ENCODE data around the gene CHST11. TPM values are rescaled to one million over a fixed set of nuclear protein-coding genes. Genes with fewer than 3 reads are reported as not detected.

Gene CHST11
- total RNA-seq, 1 donor from 2014 or later: 11.4 TPM

DNA sequence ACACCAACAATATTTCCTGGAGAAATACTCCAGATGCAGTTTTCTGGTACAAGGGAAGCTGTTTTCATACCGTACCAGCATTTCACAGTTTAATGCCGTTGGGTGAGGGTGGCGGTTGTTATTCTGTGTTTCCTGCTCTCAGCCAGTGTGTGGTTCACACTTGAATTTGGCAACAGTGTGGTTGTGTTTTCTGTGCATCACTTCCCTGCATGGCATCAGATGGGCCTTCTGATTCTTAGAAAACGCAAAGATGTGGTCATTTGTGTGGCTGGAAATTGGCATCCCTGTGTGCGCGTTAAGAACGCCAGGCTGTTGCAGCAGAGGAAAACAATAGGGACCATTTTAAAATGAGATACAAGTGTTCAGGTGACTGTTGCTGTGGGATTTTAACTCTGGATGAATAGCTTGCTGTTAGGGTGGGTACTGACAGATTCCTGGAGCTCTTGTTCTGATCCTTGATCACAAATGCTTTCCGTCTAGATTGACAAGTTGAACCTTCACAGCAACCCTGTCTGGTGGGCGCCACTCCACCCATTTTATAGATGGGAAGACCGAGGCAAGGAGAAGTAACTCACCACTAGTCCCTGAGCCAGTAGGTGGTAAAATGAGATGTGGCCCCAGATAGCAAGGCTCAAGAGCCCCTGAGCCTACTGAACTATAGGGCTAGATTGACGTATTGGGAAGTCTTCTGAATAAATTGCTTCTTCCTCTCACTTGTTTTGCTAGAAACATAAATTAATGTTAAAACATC is 231.2 kb downstream of the CHST11 start:
- no peaks in the 10 kb centered on the region for H3K27me3 Mint-ChIP-seq

DNA sequence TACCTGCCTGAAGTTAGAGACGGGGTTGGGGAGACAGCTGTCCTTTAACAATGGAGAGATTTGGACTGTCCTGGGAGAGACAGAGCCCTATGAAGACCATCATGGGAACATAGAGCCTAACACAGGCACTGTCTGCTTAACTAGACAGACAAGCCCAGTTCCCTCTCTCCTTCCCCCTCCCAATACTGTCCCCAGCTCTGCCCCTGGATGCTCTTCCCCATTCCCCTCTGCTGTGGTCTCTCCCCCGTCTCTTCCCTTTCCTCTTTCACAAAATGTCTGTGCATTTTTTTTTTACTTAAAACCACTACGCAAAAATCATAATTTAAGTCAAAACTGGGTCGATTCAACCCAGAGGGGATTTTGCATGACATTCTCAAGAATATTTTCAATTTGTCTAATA is 232.9 kb downstream of the CHST11 start:
- Mint-ChIP-seq H3K36me3 (ENCODE audit: insufficient read depth) (peaks cover 4% of the 10 kb centered on the region), H3K27me3 (peaks cover 4% of the 10 kb centered on the region), H3K27ac (no peak overlapping the region), H3K4me1 (ENCODE audit: low read depth) (no peaks in the 10 kb centered on the region), H3K9me3 (ENCODE audit: low read depth) (peaks cover 5% of the 10 kb centered on the region), H3K4me3 (ENCODE audit: low read depth) (no peak overlapping the region)
- no peak for DNase-seq (ENCODE audit: low spot score, unreplicated experiment)
- TF ChIP-seq, protein P1, sequence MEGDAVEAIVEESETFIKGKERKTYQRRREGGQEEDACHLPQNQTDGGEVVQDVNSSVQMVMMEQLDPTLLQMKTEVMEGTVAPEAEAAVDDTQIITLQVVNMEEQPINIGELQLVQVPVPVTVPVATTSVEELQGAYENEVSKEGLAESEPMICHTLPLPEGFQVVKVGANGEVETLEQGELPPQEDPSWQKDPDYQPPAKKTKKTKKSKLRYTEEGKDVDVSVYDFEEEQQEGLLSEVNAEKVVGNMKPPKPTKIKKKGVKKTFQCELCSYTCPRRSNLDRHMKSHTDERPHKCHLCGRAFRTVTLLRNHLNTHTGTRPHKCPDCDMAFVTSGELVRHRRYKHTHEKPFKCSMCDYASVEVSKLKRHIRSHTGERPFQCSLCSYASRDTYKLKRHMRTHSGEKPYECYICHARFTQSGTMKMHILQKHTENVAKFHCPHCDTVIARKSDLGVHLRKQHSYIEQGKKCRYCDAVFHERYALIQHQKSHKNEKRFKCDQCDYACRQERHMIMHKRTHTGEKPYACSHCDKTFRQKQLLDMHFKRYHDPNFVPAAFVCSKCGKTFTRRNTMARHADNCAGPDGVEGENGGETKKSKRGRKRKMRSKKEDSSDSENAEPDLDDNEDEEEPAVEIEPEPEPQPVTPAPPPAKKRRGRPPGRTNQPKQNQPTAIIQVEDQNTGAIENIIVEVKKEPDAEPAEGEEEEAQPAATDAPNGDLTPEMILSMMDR (IDR thresholded peaks at IDR 0.05; ENCODE audit: unreplicated experiment): no peak

More for the DNA sequence above, 231.2 kb downstream of the CHST11 start:
- Mint-ChIP-seq H3K4me1 (ENCODE audit: low read depth) (no peaks in the 10 kb centered on the region), H3K36me3 (ENCODE audit: insufficient read depth) (peaks cover 2% of the 10 kb centered on the region), H3K4me3 (ENCODE audit: low read depth) (no peak overlapping the region), H3K27ac (no peak overlapping the region), H3K9me3 (ENCODE audit: low read depth) (peaks cover 2% of the 10 kb centered on the region)
- TF ChIP-seq, protein P1 (IDR thresholded peaks at IDR 0.05; ENCODE audit: unreplicated experiment): no peak
- DNase-seq (ENCODE audit: low spot score, unreplicated experiment): no peak

DNA sequence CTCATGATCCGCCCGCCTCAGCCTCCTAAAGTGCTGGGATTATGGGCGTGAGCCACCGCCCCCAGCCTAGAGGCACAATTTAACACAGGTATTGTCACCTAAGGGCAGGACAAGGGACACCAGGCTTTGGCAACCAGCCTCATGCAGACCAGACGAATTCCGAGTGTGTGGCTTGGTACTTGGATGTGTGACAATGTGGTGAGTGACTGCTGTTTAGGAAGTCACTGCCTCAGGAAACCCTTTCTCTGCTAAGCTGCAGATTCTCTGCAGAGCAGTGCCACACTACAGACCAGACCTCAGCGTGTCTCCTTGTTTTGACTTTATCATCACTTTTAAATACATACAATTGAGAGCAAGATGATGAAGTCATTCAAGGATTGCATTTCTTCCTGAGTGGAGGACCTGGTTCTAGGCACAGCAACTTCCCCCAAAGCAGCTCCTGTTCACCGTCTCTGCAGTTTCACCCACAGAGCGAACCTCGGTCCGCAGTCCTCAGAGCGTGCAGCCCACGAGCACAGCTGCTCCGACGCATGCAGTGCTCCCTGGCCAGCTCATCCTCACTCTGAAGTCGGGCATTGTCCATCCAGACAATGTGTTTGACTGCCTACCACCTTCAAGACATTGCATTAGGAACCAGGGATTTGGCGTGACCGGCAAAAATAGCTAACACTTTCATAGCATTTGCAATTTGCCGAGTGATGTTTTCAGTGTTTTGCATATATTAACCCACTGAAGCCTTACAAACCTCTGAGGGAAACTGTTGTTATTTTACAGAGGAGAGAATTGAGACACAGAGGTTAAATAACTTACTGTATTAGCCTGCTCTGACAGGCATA is 235.2 kb downstream of the CHST11 start:
- no peak overlapping the region for H3K27ac Mint-ChIP-seq
- H3K36me3 Mint-ChIP-seq (ENCODE audit: insufficient read depth): peaks cover 4% of the 10 kb centered on the region
- no peak overlapping the region for H3K4me3 Mint-ChIP-seq (ENCODE audit: low read depth)
- peaks cover 5% of the 10 kb centered on the region for H3K9me3 Mint-ChIP-seq (ENCODE audit: low read depth)
- H3K4me1 Mint-ChIP-seq (ENCODE audit: low read depth): no peaks in the 10 kb centered on the region
- no peak for DNase-seq (ENCODE audit: low spot score, unreplicated experiment)
- H3K27me3 Mint-ChIP-seq: peaks cover 8% of the 10 kb centered on the region
- TF ChIP-seq, protein P1 (IDR thresholded peaks at IDR 0.05; ENCODE audit: unreplicated experiment): no peak

DNA sequence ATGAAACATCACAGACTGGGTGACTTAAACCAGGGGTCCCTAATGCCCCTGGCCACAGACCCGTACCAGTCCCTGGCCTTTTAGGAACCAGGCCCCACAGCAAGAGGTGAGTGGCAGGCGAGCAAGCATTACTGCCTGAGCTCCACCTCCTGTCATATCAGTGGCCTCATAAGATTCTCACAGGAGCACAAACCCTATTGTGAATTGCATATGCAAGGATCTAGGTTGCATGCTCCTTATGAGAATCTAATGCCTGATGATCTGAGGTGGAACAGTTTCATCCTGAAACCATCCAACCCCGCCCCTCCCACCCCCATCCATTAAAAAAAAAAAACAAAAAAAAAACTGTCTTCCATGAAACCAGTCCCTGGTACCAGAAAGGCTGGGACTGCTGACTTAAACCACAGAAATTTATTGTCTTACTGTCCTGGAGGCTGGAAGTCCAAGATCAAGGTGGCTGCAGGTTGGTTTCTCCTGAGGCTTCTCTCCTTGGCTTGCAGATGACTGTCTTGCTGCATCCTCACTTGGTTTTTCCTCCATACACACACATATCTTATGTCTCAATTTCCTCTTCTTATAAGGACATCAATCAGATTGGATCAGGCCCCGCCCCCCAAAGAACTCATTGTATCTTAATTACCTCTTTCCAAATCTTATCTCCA is 235.9 kb downstream of the CHST11 start:
- no peak for DNase-seq (ENCODE audit: low spot score, unreplicated experiment)
- Mint-ChIP-seq H3K9me3 (ENCODE audit: low read depth) (peaks cover 5% of the 10 kb centered on the region), H3K4me1 (ENCODE audit: low read depth) (no peaks in the 10 kb centered on the region), H3K27ac (no peak overlapping the region), H3K27me3 (peaks cover 13% of the 10 kb centered on the region), H3K36me3 (ENCODE audit: insufficient read depth) (peaks cover 4% of the 10 kb centered on the region), H3K4me3 (ENCODE audit: low read depth) (no peak overlapping the region)
- TF ChIP-seq, protein P1 (IDR thresholded peaks at IDR 0.05; ENCODE audit: unreplicated experiment): no peak

DNA sequence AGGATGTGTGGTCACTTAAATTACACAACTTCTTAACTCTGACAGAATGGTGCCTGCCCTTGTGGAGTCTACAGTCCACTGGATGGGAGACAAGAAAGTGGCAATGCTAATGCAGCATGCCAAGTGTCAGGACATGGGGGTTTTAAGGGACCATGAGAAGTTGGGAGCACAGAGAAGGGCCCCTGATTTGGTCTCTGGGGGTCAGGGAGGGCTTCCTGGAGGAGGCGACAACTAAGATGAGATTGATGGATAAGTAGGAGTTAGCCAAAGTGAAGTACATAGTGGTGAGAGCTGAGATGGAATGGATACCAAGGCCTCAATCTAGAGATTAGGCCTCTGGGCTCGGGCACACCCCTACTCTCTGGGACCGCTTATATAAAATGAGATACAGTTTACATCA is 236.7 kb downstream of the CHST11 start:
- no peak for DNase-seq (ENCODE audit: low spot score, unreplicated experiment)
- Mint-ChIP-seq H3K27ac (no peak overlapping the region), H3K4me1 (ENCODE audit: low read depth) (peaks cover 6% of the 10 kb centered on the region), H3K9me3 (ENCODE audit: low read depth) (peaks cover 5% of the 10 kb centered on the region), H3K36me3 (ENCODE audit: insufficient read depth) (peaks cover 5% of the 10 kb centered on the region), H3K27me3 (peaks cover 20% of the 10 kb centered on the region), H3K4me3 (ENCODE audit: low read depth) (no peak overlapping the region)
- TF ChIP-seq, protein P1 (IDR thresholded peaks at IDR 0.05; ENCODE audit: unreplicated experiment): no peak
